ENCODE data around the gene SLC16A10.
A peak's percentile ranks its signal among the peaks of the same experiment; 100 is the strongest.
"Not testable (repeated sequence)": the region's sequence is repeated elsewhere in the genome, so short reads cannot be mapped to it uniquely, and the experiment has no call there.

Gene SLC16A10

GRCh38 chr6:111221804-111222203 is 134.5 kb downstream of the SLC16A10 start:
- DNase-seq, result no peak

- no peak for DNase-seq
Measured at GRCh38 chr6:111222341-111222740, 135.0 kb downstream of the SLC16A10 start.

GRCh38 chr6:111228094-111228493 is 140.8 kb downstream of the SLC16A10 start:
- no peak for DNase-seq

GRCh38 chr6:111230351-111231089 is 143.2 kb downstream of the SLC16A10 start:
- DNase-seq, result no peak

- DNase-seq, result no peak
Measured at GRCh38 chr6:111231090-111231459, 143.8 kb downstream of the SLC16A10 start.

- no peak for DNase-seq
Measured at GRCh38 chr6:111237852-111238251, 150.5 kb downstream of the SLC16A10 start.

- DNase-seq, result peak in 1 of 2 donors; percentile 57
Measured at GRCh38 chr6:111238464-111239119, 151.3 kb downstream of the SLC16A10 start.

GRCh38 chr6:111239461-111239860 is 152.2 kb downstream of the SLC16A10 start:
- no peak for DNase-seq

GRCh38 chr6:111242452-111242851 is 155.1 kb downstream of the SLC16A10 start:
- no peak for DNase-seq

GRCh38 chr6:111243095-111243494 is 155.8 kb downstream of the SLC16A10 start:
- no peak for DNase-seq

GRCh38 chr6:111248789-111249188 is 161.5 kb downstream of the SLC16A10 start:
- DNase-seq, result no peak

GRCh38 chr6:111250791-111251354 is 163.6 kb downstream of the SLC16A10 start:
- no peak for DNase-seq

GRCh38 chr6:111252726-111253125 is 165.4 kb downstream of the SLC16A10 start:
- no peak for DNase-seq

- DNase-seq, result no peak
Measured at GRCh38 chr6:111254004-111254778, 166.9 kb downstream of the SLC16A10 start.

- no peak for DNase-seq
Measured at GRCh38 chr6:111254779-111255166, 167.5 kb downstream of the SLC16A10 start.

GRCh38 chr6:111255838-111256237 is 168.5 kb downstream of the SLC16A10 start:
- DNase-seq, result not testable (repeated sequence)

- DNase-seq, result no peak
Measured at GRCh38 chr6:111256646-111257045, 169.3 kb downstream of the SLC16A10 start.

- no peak for DNase-seq
Measured at GRCh38 chr6:111258010-111258409, 170.7 kb downstream of the SLC16A10 start.

- DNase-seq, result no peak
Measured at GRCh38 chr6:111258615-111259088, 171.3 kb downstream of the SLC16A10 start.

- peak; percentile 99 to 100 for DNase-seq
Measured at GRCh38 chr6:111259089-111259831, 172.0 kb downstream of the SLC16A10 start.

- no peak for DNase-seq
Measured at GRCh38 chr6:111260570-111261298, 173.4 kb downstream of the SLC16A10 start.

GRCh38 chr6:111263837-111264236 is 176.5 kb downstream of the SLC16A10 start:
- DNase-seq, result no peak

Data from CD4-positive, alpha-beta T cell treated with Interleukin-1 beta for 1 hour (primary cell).